Lower lobe of right lung (tissue), 2 donors: ENCODE data around the gene KCNH8. TPM values are rescaled to one million over a fixed set of nuclear protein-coding genes. Genes with fewer than 3 reads are reported as not detected.
"Not testable (repeated sequence)": the region's sequence is repeated elsewhere in the genome, so short reads cannot be mapped to it uniquely, and the experiment has no call there.

ENCODE experiments used
- ATAC-seq, 2 donors: fragments of 200-7000 bp; cut with Tn5 transposase; one replicate each; pipeline ENCODE4 v1.9.1; 2020 to 2022; ENCODE audit warnings: mild to moderate bottlenecking in 2 of 2, moderate library complexity in 2 of 2
- DNase-seq: peaks from one replicate; pipeline ENCODE4 v3.0.0-alpha.2; 2020
- H3K27ac ChIP-seq: fragments of 200-600 bp; one replicate; pipeline ENCODE4 v1.8.0; 2022
- H3K27me3 ChIP-seq: fragments of 200-600 bp; one replicate; pipeline ENCODE4 v1.8.0; 2022; ENCODE audit warnings: low read depth
- H3K36me3 ChIP-seq: fragments of 200-600 bp; one replicate; pipeline ENCODE4 v1.8.0; 2022; ENCODE audit warnings: mild to moderate bottlenecking
- H3K4me1 ChIP-seq: fragments of 200-600 bp; one replicate; pipeline ENCODE4 v1.8.0; 2022
- H3K4me3 ChIP-seq: fragments of 200-600 bp; one replicate; pipeline ENCODE4 v1.8.0; 2022; ENCODE audit warnings: mild to moderate bottlenecking
- H3K9me3 ChIP-seq: fragments of 200-600 bp; one replicate; pipeline ENCODE4 v1.8.0; 2022
- intact Hi-C: fragments of 100-400 bp; cut with DNase I; formaldehyde crosslinking; loops from one replicate; pipeline ENCODE4 v1.11.0; 2022
- long read RNA-seq: library from polyadenylated mRNA; unstranded; transcript quantifications from one replicate; pipeline ENCODE4 v2.0.0, GENCODE V29; 2021
- total RNA-seq: library from RNA; stranded (reverse); fragmentation: NEBNext Ultra II Directional; extraction: Animal tissue kit (Norgen Biotek cat#: 25700); gene quantifications from one replicate; pipeline ENCODE4 v1.2.1, GENCODE V29; 2021
- TF ChIP-seq, protein P1 (sequence below): fragments of 200-600 bp; IDR thresholded peaks from one replicate; pipeline ENCODE4 v1.8.0; 2022; ENCODE audit warnings: antibody characterized with exemption, mild to moderate bottlenecking
- donor health status: DM: no; HTN: yes; CAD: no; lungs with severe emphysema.

The KCNH8 gene
- 0.12 TPM for total RNA-seq
- long read RNA-seq = 0 reads

DNA sequence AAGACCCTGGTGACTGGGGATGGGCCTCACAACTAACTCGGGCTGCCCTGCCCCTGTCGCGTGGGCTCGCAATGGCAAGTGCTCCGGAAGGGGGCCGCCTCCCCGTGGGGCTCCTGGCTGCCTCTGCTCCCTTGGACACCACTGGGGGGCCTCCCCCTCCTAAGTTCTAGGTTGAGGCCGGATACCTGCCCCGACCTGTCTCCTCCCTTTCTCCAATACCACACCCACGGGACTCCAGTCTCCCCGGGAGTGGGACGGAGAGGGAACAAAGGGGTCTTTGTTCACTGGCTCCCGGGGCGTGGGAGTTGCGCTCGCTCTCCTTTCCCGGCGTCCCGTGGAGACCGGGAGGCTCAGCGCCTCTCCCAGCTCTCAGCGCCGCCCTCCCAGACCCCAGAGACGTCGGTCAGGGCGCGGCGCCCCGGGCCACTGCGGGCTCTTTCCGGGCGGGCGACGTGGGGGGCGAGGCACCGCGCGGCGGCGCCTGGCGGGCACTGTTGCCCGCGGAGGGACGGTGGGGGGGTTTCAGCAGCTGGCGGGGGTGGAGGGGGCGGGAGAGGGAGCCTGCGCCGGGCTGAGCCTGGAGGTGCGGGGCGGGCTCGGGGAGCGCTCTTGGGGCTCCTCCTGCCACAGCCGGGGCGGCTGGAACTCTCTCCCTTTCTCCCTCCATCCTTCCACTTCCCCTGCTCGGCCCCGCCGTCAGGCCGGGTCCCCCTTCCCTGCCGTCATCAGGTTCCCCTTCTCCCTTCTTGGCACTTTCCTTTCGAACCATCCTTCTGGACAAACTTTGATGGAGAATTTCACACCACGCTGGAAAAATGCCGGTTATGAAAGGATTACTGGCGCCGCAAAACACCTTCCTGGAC, at the start of gene KCNH8:
Gene KCNH8 (plus strand): TSS at position 606 of the 863 bp plus-strand sequence. CDS start 210 bp downstream, at position 816.
- ATAC-seq (peak; percentile 47 to 52), DNase-seq (no peak)
- Histone ChIP-seq H3K4me1 (peaks cover 15% of the 10 kb centered on the region), H3K9me3 (no peaks in the 10 kb centered on the region), H3K27ac (no peak within 1 kb of the TSS), H3K27me3 (peaks cover 16% of the 10 kb centered on the region), H3K36me3 (no peaks in the 10 kb centered on the region), H3K4me3 (peak within 1 kb of the TSS; percentile 69)
- TF ChIP-seq, protein P1, sequence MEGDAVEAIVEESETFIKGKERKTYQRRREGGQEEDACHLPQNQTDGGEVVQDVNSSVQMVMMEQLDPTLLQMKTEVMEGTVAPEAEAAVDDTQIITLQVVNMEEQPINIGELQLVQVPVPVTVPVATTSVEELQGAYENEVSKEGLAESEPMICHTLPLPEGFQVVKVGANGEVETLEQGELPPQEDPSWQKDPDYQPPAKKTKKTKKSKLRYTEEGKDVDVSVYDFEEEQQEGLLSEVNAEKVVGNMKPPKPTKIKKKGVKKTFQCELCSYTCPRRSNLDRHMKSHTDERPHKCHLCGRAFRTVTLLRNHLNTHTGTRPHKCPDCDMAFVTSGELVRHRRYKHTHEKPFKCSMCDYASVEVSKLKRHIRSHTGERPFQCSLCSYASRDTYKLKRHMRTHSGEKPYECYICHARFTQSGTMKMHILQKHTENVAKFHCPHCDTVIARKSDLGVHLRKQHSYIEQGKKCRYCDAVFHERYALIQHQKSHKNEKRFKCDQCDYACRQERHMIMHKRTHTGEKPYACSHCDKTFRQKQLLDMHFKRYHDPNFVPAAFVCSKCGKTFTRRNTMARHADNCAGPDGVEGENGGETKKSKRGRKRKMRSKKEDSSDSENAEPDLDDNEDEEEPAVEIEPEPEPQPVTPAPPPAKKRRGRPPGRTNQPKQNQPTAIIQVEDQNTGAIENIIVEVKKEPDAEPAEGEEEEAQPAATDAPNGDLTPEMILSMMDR = no peak
- intact Hi-C loops = no loop called here

DNA sequence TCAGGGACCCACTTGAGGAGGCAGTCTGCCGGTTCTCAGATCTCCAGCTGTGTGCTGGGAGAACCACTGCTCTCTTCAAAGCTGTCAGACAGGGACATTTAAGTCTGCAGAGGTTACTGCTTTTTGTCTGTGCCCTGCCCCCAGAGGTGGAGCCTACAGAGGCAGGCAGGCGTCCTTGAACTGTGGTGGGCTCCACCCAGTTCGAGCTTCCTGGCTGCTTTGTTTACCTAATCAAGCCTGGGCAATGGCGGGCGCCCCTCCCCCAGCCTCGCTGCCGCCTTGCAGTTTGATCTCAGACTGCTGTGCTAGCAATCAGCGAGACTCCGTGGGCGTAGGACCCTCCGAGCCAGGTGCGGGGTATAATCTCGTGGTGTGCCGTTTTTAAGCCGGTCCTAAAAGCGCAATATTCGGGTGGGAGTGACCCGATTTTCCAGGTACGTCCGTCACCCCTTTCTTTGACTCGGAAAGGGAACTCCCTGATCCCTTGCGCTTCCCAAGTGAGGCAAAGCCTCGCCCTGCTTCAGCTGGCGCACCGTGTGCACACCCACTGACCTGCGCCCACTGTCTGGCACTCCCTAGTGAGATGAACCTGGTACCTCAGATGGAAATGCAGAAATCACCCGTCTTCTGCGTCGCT, 45.5 kb upstream of the KCNH8 start:
- peak overlapping the region; percentile 41 for H3K4me3 ChIP-seq

DNA sequence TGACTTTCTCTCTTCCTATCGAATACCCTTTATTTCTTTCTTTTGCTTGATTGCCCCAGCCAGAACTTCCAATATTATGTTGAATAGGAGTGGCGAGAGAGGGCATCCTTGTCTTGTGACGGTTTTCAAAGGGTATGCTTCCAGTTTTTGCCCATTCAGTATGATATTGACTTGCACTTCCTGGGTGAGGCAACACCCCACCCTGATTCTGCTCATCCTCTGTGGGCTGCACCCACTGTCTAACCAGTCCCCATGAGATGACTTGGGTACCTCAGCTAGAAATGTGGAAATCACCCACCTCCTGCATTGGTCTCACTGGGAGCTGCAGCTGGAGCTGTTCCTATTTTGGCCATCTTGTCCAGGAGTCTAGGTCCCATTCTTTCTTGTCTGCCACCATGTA, 44.8 kb upstream of the KCNH8 start:
- TF ChIP-seq, protein P1 = no peak
- ATAC-seq (no peak), DNase-seq (no peak)
- Histone ChIP-seq H3K27ac (no peak overlapping the region), H3K4me1 (no peaks in the 10 kb centered on the region), H3K27me3 (no peaks in the 10 kb centered on the region), H3K36me3 (no peaks in the 10 kb centered on the region), H3K9me3 (no peaks in the 10 kb centered on the region), H3K4me3 (peak overlapping the region; percentile 41)
- intact Hi-C loops = no loop called here

More for the DNA sequence above, 45.5 kb upstream of the KCNH8 start:
- intact Hi-C loops, H3K9me3 ChIP-seq, H3K27ac ChIP-seq, DNase-seq, H3K36me3 ChIP-seq, H3K27me3 ChIP-seq, ATAC-seq, H3K4me1 ChIP-seq: not testable (repeated sequence)

DNA sequence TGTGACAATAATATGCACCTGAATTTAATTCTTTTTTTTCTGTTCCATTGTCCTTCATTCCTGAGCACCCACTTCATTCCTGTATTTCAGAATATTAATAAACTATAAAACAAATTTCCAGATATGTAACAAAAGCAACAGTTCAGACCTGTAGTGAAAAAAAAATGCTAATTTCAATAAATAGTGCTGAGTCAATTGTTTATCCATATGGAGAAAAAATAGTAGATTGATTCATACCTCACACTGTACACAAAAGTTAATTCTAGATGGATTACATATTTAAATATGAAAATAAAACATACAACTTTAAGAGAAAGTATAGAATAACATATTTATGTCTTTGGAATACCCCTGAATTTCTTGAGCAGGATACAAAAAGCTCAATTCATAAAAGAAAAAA, 43.9 kb upstream of the KCNH8 start:
- TF ChIP-seq, protein P1 = no peak

DNA sequence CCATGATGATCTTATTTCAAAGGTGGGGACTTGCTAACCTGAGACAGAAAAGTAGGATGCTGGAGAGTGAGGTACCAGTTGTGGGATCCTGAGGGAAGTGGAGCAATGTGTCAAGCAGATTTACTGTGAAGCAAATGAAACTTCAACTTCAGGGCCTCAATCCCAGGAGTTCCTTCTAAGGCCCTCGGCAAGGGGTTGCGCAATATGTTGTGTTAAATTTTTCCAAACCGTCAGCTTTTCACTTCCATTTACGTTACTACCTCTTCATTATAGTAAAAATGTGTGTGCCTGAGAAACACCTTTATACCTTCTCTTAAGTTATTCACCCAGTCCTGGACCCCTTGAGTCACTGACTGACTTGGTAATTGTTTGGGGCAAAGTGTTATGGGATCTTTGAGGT, 42.5 kb upstream of the KCNH8 start:
- Histone ChIP-seq H3K27ac (no peak overlapping the region), H3K36me3 (no peaks in the 10 kb centered on the region), H3K4me3 (no peak overlapping the region), H3K9me3 (no peaks in the 10 kb centered on the region), H3K27me3 (no peaks in the 10 kb centered on the region), H3K4me1 (no peaks in the 10 kb centered on the region)
- ATAC-seq (no peak), DNase-seq (no peak)
- intact Hi-C loops = no loop called here
- TF ChIP-seq, protein P1 = no peak

More for the DNA sequence above, 43.9 kb upstream of the KCNH8 start:
- Histone ChIP-seq H3K27me3 (no peaks in the 10 kb centered on the region), H3K27ac (no peak overlapping the region), H3K4me3 (no peak overlapping the region), H3K4me1 (no peaks in the 10 kb centered on the region), H3K36me3 (no peaks in the 10 kb centered on the region), H3K9me3 (no peaks in the 10 kb centered on the region)
- DNase-seq (no peak), ATAC-seq (no peak)
- intact Hi-C loops = no loop called here

DNA sequence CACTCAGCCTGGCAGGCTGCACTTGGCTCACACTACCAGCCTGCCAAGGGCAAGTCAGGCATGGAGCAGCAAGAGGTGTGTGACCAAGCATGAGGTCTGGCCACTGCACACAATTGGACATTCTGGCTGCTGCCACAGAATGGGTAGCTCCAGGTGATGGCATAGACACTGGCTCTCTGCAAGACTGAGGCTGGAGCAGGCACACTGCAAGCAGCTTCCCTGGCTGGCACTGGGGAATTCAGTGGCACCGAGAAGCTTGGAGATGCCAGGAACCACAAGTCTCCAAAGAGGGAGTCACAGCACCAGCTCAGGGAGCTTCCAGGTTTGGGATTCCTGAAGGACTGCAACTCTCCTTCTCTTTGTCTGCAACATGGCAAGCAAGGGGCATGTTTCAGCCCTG, 42.0 kb upstream of the KCNH8 start:
- TF ChIP-seq, protein P1 = no peak
- Histone ChIP-seq H3K27ac (no peak overlapping the region), H3K9me3 (no peaks in the 10 kb centered on the region), H3K36me3 (no peaks in the 10 kb centered on the region), H3K4me3 (no peak overlapping the region), H3K4me1 (no peaks in the 10 kb centered on the region), H3K27me3 (no peaks in the 10 kb centered on the region)
- intact Hi-C loops = no loop called here
- DNase-seq (no peak), ATAC-seq (no peak)
